ENCODE data around the gene HOXA6.

The HOXA6 gene

DNA sequence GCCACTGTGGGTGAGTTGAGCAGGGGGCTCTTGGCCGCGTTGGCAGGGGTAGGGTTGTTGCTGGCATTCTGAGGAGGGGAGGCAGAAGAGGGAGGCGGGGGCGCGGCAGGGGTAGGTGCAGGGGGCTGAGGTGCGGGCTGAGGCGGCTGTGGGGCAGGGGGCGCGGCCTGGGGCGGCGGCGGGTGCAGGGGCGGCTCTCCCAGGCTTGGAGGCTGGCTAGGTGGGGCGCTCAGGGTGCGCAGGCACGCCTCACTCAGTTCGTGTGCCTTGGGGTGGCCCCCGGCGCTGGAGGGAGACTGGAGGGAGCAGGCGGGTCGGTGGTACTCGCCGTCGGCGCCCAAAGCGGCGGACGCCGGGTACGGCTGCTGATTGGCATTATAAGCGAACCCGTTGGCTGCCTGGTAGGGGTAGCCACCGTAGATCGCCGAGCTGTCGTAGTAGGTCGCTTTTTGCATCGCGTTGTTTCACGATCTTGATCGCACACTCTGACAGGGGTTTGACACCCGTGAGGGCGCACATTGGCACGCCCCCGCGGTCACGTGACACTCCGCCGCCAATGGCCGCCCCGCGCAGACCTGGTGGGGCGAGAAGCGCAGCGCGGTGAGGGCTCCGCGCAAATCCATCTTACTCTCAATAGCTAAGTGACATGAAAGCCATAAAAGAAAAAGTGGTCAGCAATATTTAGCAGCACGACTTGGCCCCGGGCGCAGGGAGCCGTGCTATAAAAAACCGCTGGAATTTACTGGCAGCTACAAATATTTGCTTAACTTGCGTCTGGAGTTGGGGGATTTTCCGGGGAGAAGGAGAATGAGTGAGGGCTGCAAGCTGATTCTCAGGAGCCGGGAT, 37.2 kb downstream of the HOXA6 start:
- Mint-ChIP-seq H3K27ac (peak overlapping the region; percentile 99 to 100 (median 100)), H3K36me3 (ENCODE audit: low read depth) (peaks cover 48% of the 10 kb centered on the region), H3K9me3 (no peaks in the 10 kb centered on the region), H3K27me3 (ENCODE audit: low read depth) (peaks cover 9% of the 10 kb centered on the region), H3K4me1 (peaks cover 70% of the 10 kb centered on the region), H3K4me3 (peak overlapping the region; percentile 96 to 99 (median 96))
- TF ChIP-seq, protein P1, sequence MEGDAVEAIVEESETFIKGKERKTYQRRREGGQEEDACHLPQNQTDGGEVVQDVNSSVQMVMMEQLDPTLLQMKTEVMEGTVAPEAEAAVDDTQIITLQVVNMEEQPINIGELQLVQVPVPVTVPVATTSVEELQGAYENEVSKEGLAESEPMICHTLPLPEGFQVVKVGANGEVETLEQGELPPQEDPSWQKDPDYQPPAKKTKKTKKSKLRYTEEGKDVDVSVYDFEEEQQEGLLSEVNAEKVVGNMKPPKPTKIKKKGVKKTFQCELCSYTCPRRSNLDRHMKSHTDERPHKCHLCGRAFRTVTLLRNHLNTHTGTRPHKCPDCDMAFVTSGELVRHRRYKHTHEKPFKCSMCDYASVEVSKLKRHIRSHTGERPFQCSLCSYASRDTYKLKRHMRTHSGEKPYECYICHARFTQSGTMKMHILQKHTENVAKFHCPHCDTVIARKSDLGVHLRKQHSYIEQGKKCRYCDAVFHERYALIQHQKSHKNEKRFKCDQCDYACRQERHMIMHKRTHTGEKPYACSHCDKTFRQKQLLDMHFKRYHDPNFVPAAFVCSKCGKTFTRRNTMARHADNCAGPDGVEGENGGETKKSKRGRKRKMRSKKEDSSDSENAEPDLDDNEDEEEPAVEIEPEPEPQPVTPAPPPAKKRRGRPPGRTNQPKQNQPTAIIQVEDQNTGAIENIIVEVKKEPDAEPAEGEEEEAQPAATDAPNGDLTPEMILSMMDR (IDR thresholded peaks at IDR 0.05; ENCODE audit: unreplicated experiment in 3 of 3): no peak

DNA sequence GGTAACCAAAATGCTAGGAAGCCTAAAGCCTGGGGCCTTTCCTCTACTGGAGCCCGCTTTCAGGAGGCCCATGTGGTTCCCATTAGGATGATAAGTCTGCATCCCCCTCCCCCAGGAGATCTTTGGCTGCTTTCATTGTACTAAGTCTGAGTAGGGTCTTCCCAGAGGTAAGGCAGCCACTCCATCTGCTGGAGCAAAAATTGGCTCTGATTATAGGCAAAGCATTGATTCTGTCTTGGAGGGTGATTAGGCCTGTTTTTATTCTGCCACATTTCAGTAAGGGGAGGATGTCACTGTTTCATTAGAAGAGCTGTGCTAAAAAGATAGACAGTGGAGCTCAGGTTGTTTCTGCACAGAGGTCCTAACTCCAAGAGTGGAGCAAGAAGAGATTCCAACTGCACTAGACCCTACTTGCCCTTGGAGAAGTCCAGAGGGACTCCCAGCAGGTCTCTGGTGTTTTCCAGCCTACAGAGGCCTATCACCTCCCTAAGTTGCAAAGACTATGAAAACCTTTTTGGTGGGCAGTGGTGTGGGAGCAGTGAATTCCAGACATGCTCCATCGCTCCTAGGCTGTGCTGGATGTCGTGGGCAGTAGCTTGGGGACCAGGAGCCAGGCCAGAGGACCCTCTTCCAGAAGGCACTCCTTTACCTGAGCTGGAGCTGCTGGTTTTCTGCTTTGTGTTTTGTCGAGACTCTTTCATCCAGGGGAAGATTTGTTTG, 37.9 kb downstream of the HOXA6 start:
- peaks cover 43% of the 10 kb centered on the region for H3K36me3 Mint-ChIP-seq (ENCODE audit: low read depth)
- no peaks in the 10 kb centered on the region for H3K9me3 Mint-ChIP-seq
- H3K27ac Mint-ChIP-seq: peak overlapping the region; percentile 99 to 100 (median 100)

DNA sequence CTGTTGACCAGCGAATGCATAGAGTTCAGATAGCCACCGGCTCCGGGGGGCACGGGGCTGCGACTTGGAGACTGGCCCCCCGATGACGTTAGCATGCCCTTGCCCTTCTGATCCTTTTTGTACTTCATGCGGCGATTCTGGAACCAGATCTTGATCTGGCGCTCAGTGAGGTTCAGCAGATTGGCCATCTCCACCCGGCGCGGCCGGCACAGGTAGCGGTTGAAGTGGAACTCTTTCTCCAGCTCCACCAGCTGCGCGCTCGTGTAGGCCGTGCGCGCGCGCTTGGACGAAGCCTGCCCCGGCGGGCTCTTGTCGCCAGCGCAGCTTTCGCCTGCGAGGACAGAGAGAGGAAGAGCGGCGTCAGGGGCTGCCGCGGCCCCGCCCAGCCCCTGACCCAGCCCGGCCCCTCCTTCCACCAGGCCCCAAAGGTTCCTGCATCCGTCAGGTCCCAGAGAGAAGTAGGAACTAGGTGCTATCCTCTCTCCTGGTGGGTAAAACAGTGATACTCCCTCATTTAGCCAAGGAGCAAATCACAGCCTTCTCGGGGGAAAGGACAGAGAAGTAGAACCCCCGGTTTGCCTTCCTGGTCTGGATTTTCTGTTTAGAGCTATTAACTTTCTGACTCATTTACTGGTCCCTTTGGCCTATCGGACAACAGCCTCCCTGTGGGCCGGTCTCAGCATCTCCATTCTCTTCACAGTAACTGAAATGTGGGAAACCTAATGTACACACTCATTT, 39.0 kb downstream of the HOXA6 start:
- H3K36me3 Mint-ChIP-seq (ENCODE audit: low read depth): peaks cover 43% of the 10 kb centered on the region
- peaks cover 18% of the 10 kb centered on the region for H3K27me3 Mint-ChIP-seq (ENCODE audit: low read depth)
- TF ChIP-seq, protein P1 (IDR thresholded peaks at IDR 0.05; ENCODE audit: unreplicated experiment in 3 of 3): no peak
- H3K4me3 Mint-ChIP-seq: peak overlapping the region; percentile 83 to 96 (median 86)
- H3K4me1 Mint-ChIP-seq: peaks cover 78% of the 10 kb centered on the region
- H3K9me3 Mint-ChIP-seq: no peaks in the 10 kb centered on the region
- H3K27ac Mint-ChIP-seq: peak overlapping the region; percentile 99 to 100 (median 100)

More for the DNA sequence above, 37.9 kb downstream of the HOXA6 start:
- TF ChIP-seq, protein P1 (IDR thresholded peaks at IDR 0.05; ENCODE audit: unreplicated experiment in 3 of 3): no peak
- Mint-ChIP-seq H3K4me1 (peaks cover 72% of the 10 kb centered on the region), H3K27me3 (ENCODE audit: low read depth) (peaks cover 17% of the 10 kb centered on the region), H3K4me3 (peak overlapping the region; percentile 83 to 96 (median 86))

DNA sequence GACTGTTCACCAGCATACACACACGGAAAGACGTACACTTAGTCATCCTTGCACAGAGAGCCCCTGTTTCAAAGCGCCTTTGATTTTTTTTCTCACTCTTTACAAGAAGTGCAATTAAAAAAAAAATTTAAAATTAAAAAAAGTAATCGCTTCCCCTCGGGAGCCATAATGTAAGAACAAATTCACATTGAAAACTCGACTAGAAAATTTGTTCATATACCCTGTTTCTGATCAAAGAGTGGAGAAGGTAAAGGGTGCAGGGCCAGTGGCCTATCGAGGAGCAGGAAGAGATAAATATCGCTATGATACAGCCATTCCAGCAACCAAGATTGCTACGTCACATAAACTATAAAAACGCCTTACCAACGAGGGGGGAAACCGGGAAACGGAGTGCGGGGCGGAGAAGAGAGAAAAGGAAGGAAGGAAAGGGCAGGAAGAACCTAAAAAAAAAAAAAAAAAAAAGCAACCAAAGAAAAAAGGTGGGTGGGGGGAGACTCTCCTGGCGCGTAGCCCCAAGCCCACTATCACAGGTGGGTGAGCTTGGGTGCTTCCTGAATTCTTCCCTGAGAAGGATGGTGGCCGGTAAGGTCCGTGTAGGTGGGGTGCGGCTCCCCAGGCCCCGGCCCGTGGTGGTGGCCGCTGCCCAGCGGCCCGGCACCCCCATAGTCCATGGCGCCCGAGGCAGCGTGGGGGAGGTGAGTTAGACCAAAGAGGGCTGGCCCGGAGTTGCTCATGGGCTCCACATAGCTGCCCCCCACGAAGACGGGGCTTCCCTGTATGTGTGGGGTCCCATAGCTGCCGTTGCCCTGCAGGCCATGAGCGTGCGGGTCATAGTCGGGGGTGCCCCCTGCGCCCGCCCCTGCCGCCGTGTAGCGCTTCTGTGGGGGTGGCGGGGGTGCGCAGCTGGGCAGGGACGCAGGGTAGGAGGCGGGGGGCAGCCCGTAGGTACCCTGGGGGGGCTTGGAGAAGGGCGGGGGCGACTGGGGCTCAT, 39.9 kb downstream of the HOXA6 start:
- peaks cover 86% of the 10 kb centered on the region for H3K4me1 Mint-ChIP-seq
- peaks cover 24% of the 10 kb centered on the region for H3K27me3 Mint-ChIP-seq (ENCODE audit: low read depth)
- peaks cover 39% of the 10 kb centered on the region for H3K36me3 Mint-ChIP-seq (ENCODE audit: low read depth)
- TF ChIP-seq, protein P1 (IDR thresholded peaks at IDR 0.05; ENCODE audit: unreplicated experiment in 3 of 3): no peak
- peak overlapping the region; percentile 99 to 100 (median 100) for H3K27ac Mint-ChIP-seq
- peak overlapping the region; percentile 83 to 96 (median 86) for H3K4me3 Mint-ChIP-seq
- no peaks in the 10 kb centered on the region for H3K9me3 Mint-ChIP-seq

DNA sequence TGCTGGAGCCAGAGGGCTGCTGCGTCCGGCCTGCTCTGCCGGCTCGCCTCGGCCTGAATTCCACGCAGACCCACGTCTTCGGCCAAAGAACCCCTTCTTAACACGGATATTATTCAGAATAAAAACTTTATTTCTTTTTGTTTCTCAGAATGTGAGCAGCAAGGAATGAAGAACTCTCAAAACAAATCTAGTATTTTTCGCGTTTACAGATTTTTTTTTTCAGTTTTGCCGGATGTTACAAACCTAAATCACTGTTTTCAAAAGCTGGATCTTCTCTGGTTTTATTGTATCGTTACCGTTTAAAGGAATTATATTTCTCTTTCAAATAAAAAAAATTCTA, 40.7 kb downstream of the HOXA6 start:
- Mint-ChIP-seq H3K27me3 (ENCODE audit: low read depth) (peaks cover 28% of the 10 kb centered on the region), H3K4me1 (peaks cover 85% of the 10 kb centered on the region), H3K27ac (peak overlapping the region; percentile 99 to 100 (median 100)), H3K9me3 (no peaks in the 10 kb centered on the region), H3K36me3 (ENCODE audit: low read depth) (peaks cover 38% of the 10 kb centered on the region), H3K4me3 (peak overlapping the region; percentile 83 to 96 (median 85))
- TF ChIP-seq, protein P1 (IDR thresholded peaks at IDR 0.05; ENCODE audit: unreplicated experiment in 3 of 3): no peak
